ENCODE data around the gene IL10.
"Not testable (repeated sequence)": the region's sequence is repeated elsewhere in the genome, so short reads cannot be mapped to it uniquely, and the experiment has no call there.

IL10 gene

GRCh38 chr1:206786212-206786886 lies 14.1 kb upstream of the IL10 start:
- H3K4me3 ChIP-seq (ENCODE audit: low read depth, low read length) = no peak overlapping the region
- TF ChIP-seq CTCF (IDR thresholded peaks at IDR 0.05; ENCODE audit: control insufficient read depth, extremely low read depth, insufficient read depth) = no peak
- DNase-seq (ENCODE audit: low read depth) = no peak

GRCh38 chr1:206785182-206785765 lies 13.0 kb upstream of the IL10 start:
- no peak overlapping the region for H3K4me3 ChIP-seq (ENCODE audit: low read depth, low read length)
- TF ChIP-seq CTCF (IDR thresholded peaks at IDR 0.05; ENCODE audit: control insufficient read depth, extremely low read depth, insufficient read depth) = no peak
- no peak for DNase-seq (ENCODE audit: low read depth)

- DNase-seq (ENCODE audit: low read depth) = no peak
- no peak overlapping the region for H3K4me3 ChIP-seq (ENCODE audit: low read depth, low read length)
- no peak for TF ChIP-seq CTCF (IDR thresholded peaks at IDR 0.05; ENCODE audit: control insufficient read depth, extremely low read depth, insufficient read depth)
These were observed 12.2 kb upstream of the IL10 start for GRCh38 chr1:206784471-206784903.

GRCh38 chr1:206783506-206783905 lies 11.2 kb upstream of the IL10 start:
- TF ChIP-seq CTCF (IDR thresholded peaks at IDR 0.05; ENCODE audit: control insufficient read depth, extremely low read depth, insufficient read depth) = no peak
- H3K4me3 ChIP-seq (ENCODE audit: low read depth, low read length) = no peak overlapping the region
- DNase-seq (ENCODE audit: low read depth) = no peak

GRCh38 chr1:206782448-206782847 lies 10.2 kb upstream of the IL10 start:
- no peak overlapping the region for H3K4me3 ChIP-seq (ENCODE audit: low read depth, low read length)
- no peak for DNase-seq (ENCODE audit: low read depth)
- TF ChIP-seq CTCF (IDR thresholded peaks at IDR 0.05; ENCODE audit: control insufficient read depth, extremely low read depth, insufficient read depth) = no peak

GRCh38 chr1:206779638-206780037 lies 7.3 kb upstream of the IL10 start:
- no peak overlapping the region for H3K4me3 ChIP-seq (ENCODE audit: low read depth, low read length)
- DNase-seq (ENCODE audit: low read depth) = no peak
- TF ChIP-seq CTCF (IDR thresholded peaks at IDR 0.05; ENCODE audit: control insufficient read depth, extremely low read depth, insufficient read depth) = no peak

- not testable (repeated sequence) for DNase-seq (ENCODE audit: low read depth); H3K4me3 ChIP-seq (ENCODE audit: low read depth, low read length)
These were observed 6.6 kb upstream of the IL10 start for GRCh38 chr1:206778911-206779310.
